Nephron progenitor cell (in vitro differentiated cells): ENCODE measurements around the gene PRKAG1.
A peak's percentile ranks its signal among the peaks of the same experiment; 100 is the strongest.

Experiments
- DNase-seq: peaks from one replicate; pipeline ENCODE4 v3.0.0; 2021
- H3K27ac Mint-ChIP-seq: 2 replicates; pipeline ENCODE4 v1.8.0; 2021; ENCODE audit warnings: mild to moderate bottlenecking, moderate library complexity, mixed read lengths
- H3K27me3 Mint-ChIP-seq: 2 replicates; pipeline ENCODE4 v1.8.0; 2021; ENCODE audit warnings: mild to moderate bottlenecking, low read depth, mixed read lengths; ENCODE audit not compliant: poor library complexity
- H3K36me3 Mint-ChIP-seq: 2 replicates; pipeline ENCODE4 v1.8.0; 2021; ENCODE audit warnings: low read depth, mixed read lengths
- H3K4me1 Mint-ChIP-seq: 2 replicates; pipeline ENCODE4 v1.8.0; 2021; ENCODE audit warnings: mixed read lengths
- H3K4me3 Mint-ChIP-seq: 2 replicates; pipeline ENCODE4 v1.8.0; 2021; ENCODE audit warnings: mild to moderate bottlenecking, moderate library complexity, mixed read lengths
- H3K9me3 Mint-ChIP-seq: 2 replicates; pipeline ENCODE4 v1.8.0; 2021; ENCODE audit warnings: mild to moderate bottlenecking, moderate library complexity, mixed read lengths
- CTCF ChIP-seq: fragments of 200-600 bp; sonication (generic); IDR thresholded peaks from 2 replicates; pipeline ENCODE4 v1.5.0; 2021; ENCODE audit warnings: antibody characterized with exemption

PRKAG1 gene

GRCh38 chr12:48954061-48954460, 64.5 kb downstream of the PRKAG1 start:
- Mint-ChIP-seq H3K27me3 (no peaks in the 10 kb centered on the region), H3K4me1 (peaks cover 53% of the 10 kb centered on the region), H3K36me3 (peaks cover 41% of the 10 kb centered on the region), H3K4me3 (no peak overlapping the region), H3K9me3 (no peaks in the 10 kb centered on the region), H3K27ac (peak overlapping the region; percentile 74)
- no peak for DNase-seq
- no peak for TF ChIP-seq CTCF

GRCh38 chr12:48952691-48953090, 65.9 kb downstream of the PRKAG1 start:
- Mint-ChIP-seq H3K27ac (no peak overlapping the region), H3K4me3 (no peak overlapping the region), H3K4me1 (peaks cover 46% of the 10 kb centered on the region), H3K27me3 (peaks cover under 1% of the 10 kb centered on the region), H3K9me3 (no peaks in the 10 kb centered on the region), H3K36me3 (peaks cover 48% of the 10 kb centered on the region)
- no peak for DNase-seq
- TF ChIP-seq CTCF: no peak
